Endothelial cell of umbilical vein (primary cell): ENCODE data around the gene GPR183.

Experiments used
- CTCF ChIP-seq, 2 donors: IDR thresholded peaks; 1 replicate in 1 of 2; 2 replicates in 1 of 2; pipeline ENCODE4 v1.5.1; 2011; ENCODE audit warnings: low read length in 2 of 2, mild to moderate bottlenecking in 2 of 2, moderate library complexity in 2 of 2, control low read depth in 1 of 2, inconsistent platforms in 1 of 2, low read depth in 1 of 2; ENCODE audit not compliant: insufficient read depth in 1 of 2; ENCODE audit errors: extremely low read depth in 1 of 2
- EZH2 ChIP-seq: IDR thresholded peaks from 2 replicates; pipeline ENCODE4 v1.6.1; 2012; ENCODE audit warnings: borderline replicate concordance, low read depth, mild to moderate bottlenecking, moderate library complexity, low read length, inconsistent platforms; ENCODE audit not compliant: severe bottlenecking
- FOS ChIP-seq: IDR thresholded peaks from 2 replicates; pipeline ENCODE4 v1.6.1; 2011; ENCODE audit warnings: mild to moderate bottlenecking, low read length, moderate library complexity, borderline replicate concordance; ENCODE audit not compliant: insufficient read depth
- MAX ChIP-seq: IDR thresholded peaks from 2 replicates; pipeline ENCODE4 v1.6.1; 2011; ENCODE audit not compliant: insufficient read depth, insufficient read length
- MYC ChIP-seq: IDR thresholded peaks from one replicate; pipeline ENCODE4 v1.6.1; 2011; ENCODE audit warnings: mild to moderate bottlenecking, low read depth, low read length
- POLR2A ChIP-seq: IDR thresholded peaks from 2 replicates; pipeline ENCODE4 v1.6.1; 2012; ENCODE audit warnings: low read depth, mild to moderate bottlenecking, control low read depth, low read length
- POLR2AphosphoS5 ChIP-seq: IDR thresholded peaks from 2 replicates; pipeline ENCODE4 v1.6.1; 2012; ENCODE audit warnings: low read depth, mild to moderate bottlenecking, control low read depth, low read length, moderate library complexity; ENCODE audit not compliant: insufficient read depth

- TF ChIP-seq CTCF (IDR thresholded peaks at IDR 0.05; ENCODE audit: extremely low read depth in 1 of 2, insufficient read depth in 1 of 2, low read depth in 1 of 2, low read length in 2 of 2), result no peak
- TF ChIP-seq POLR2AphosphoS5, result no peak
- no peak for TF ChIP-seq POLR2A
- no peak for TF ChIP-seq EZH2
- no peak for TF ChIP-seq MAX
- TF ChIP-seq MYC, result no peak
- TF ChIP-seq FOS, result no peak
Measured at GRCh38 chr13:99331881-99332293, 24.7 kb upstream of the GPR183 start.
